ENCODE measurements around the gene NKG7. TPM values are rescaled to one million over a fixed set of nuclear protein-coding genes. Genes with fewer than 3 reads are reported as not detected.
"Not testable (repeated sequence)": the region's sequence is repeated elsewhere in the genome, so short reads cannot be mapped to it uniquely, and the experiment has no call there.

Gene NKG7, protein sequence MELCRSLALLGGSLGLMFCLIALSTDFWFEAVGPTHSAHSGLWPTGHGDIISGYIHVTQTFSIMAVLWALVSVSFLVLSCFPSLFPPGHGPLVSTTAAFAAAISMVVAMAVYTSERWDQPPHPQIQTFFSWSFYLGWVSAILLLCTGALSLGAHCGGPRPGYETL
- total RNA-seq (1 to 10 TPM in 5 of 7 donors, under 1 TPM in 2; 0.40 to 3.1 (median 1.5) TPM), polyA plus RNA-seq (1 to 10 TPM; 1.6 to 4.4 TPM)
- long read RNA-seq, donor 1 = 0 reads
- long read RNA-seq, donor 2, partial matches to known transcripts = 0 of 3 reads
- long read RNA-seq, donor 2, other reads (novel, unspliced or antisense) = 0 of 3 reads
- long read RNA-seq, donor 3, partial matches to known transcripts = 0 of 1 reads
- long read RNA-seq, donor 3, other reads (novel, unspliced or antisense) = 0 of 1 reads

GRCh38 chr19:51372649-51373504 is at the start of gene NKG7:
Gene NKG7, minus strand, starts transcription at chr19:51372654. Its CDS starts 119 bp downstream, at chr19:51372535.
- no peak for DNase-seq
- H3K9me3 ChIP-seq = no peaks in the 10 kb centered on the region
- no peak for TF ChIP-seq EP300 (IDR thresholded peaks at IDR 0.05)
- TF ChIP-seq CTCF (IDR thresholded peaks at IDR 0.05) = no peak
- no peak for TF ChIP-seq POLR2A (IDR thresholded peaks at IDR 0.05)
- no peak within 1 kb of the TSS for H3K4me3 ChIP-seq
- H3K27ac ChIP-seq = no peak within 1 kb of the TSS
- H3K36me3 ChIP-seq = no peaks in the 10 kb centered on the region
- peaks cover 4% of the 10 kb centered on the region for H3K4me1 ChIP-seq (ENCODE audit: insufficient read depth)
- intact Hi-C loops (cut with DNase I) = no loop called here
- 34 to 39% (median 35%) methylated on average over 9 of the region's 9 CpGs for WGBS, 3 donors
- H3K27me3 ChIP-seq = no peaks in the 10 kb centered on the region

DNA sequence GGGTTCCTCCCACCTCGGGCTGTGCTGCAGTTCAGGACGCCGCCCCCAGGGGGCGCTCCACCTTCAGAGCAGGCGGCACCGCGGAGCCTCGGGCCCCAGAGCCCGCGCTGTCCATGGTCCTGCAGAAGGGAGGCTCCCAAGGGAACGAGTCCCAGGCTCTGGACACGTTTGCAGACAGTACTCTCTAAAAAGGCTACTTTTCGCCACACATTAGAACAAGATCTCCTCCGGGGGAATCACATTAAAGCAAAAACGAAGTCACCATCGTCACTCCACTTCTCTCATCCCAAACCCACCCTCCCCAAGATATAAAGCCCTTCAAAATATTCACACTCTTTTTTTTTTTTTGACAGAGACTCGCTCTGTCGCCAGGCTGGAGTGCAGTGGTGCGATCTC is 49.6 kb upstream of the NKG7 start:
- H3K4me1 ChIP-seq (ENCODE audit: insufficient read depth) = no peaks in the 10 kb centered on the region
- no peaks in the 10 kb centered on the region for H3K9me3 ChIP-seq
- H3K27me3 ChIP-seq = no peaks in the 10 kb centered on the region
- no peak for TF ChIP-seq POLR2A (IDR thresholded peaks at IDR 0.05)
- no peak for TF ChIP-seq CTCF (IDR thresholded peaks at IDR 0.05)
- TF ChIP-seq EP300 (IDR thresholded peaks at IDR 0.05) = no peak
- intact Hi-C loops (cut with DNase I) = no loop called here
- DNase-seq = peak; percentile 21 to 70 (median 49)
- H3K36me3 ChIP-seq = no peaks in the 10 kb centered on the region
- no peak overlapping the region for H3K27ac ChIP-seq
- 6 to 10% (median 9%) methylated on average over 17 to 19 of the region's 19 CpGs for WGBS, 3 donors
- H3K4me3 ChIP-seq = no peak overlapping the region

DNA sequence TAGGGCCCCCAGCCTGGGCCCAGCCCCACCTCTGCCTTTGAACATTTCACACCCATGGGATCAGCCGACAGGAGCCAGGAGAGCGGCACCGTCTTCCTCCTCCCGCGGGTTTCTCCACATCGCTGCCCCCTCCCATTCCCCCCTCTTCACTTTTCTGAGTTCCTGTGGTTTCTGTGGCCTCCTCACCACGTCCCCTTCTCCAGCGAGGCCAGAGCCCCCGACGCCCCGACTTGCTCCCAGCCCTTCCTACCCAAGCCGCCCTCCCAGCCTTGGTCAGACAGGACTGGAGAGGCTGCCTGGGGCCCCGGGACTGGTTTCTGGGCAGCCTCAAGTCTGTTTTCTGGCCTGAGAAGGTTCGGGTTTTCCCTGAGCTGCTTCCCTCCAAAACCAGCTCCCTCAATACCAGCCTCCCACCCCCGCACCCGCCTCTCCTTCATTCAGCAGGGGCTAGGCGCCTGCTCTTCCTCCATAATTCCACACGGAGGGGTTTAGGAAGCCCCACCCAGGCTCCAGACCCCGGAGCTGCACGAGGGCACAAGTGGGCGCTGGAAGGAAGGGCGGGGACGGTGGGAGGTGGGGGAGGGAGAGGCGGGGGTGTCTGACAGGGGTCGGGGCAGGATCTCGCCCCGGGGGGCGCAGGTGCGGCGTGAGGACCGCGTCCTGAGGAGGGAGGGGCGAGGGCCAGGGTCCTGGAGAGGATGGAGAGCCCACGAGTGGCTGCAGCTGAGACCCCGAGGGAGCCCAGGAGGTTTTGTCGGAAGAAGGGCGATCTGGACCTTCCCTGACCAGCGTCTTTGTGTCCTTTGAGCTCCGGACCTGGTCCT is 49.0 kb upstream of the NKG7 start:
- H3K27me3 ChIP-seq = no peaks in the 10 kb centered on the region
- TF ChIP-seq EP300 (IDR thresholded peaks at IDR 0.05) (no peak), CTCF (IDR thresholded peaks at IDR 0.05) (no peak), POLR2A (IDR thresholded peaks at IDR 0.05) (no peak)
- WGBS, 3 donors = 7 to 14% (median 11%) methylated on average over 39 of the region's 39 CpGs
- no peaks in the 10 kb centered on the region for H3K9me3 ChIP-seq
- H3K4me3 ChIP-seq = no peak overlapping the region
- no peak overlapping the region for H3K27ac ChIP-seq
- DNase-seq = no peak
- no peaks in the 10 kb centered on the region for H3K4me1 ChIP-seq (ENCODE audit: insufficient read depth)
- intact Hi-C loops (cut with DNase I) = no loop called here
- H3K36me3 ChIP-seq = no peaks in the 10 kb centered on the region

DNA sequence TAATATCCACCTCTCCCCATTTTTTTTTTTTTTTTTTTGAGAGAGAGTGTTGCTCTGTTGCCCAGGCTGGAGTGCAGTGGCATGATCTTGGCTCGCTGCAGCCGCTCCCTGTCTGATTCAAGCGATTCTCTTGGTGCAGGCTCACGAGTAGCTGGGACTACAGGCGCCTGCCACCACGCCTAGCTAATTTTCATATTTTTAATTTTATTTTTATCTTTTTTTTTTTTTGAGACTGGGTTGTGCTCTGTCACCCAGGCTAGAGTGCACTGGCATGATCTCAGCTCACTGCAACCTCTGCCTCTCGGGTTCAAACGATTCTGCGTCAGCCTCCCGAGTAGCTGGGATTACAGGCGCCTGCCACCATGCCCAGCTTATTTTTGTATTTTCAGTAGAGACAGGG is 48.1 kb upstream of the NKG7 start:
- intact Hi-C loops (cut with DNase I); H3K9me3 ChIP-seq: not testable (repeated sequence)
- 76 to 89% (median 80%) methylated on average over 11 of the region's 11 CpGs for WGBS, 3 donors

More for the DNA sequence above, 48.1 kb upstream of the NKG7 start:
- not testable (repeated sequence) for H3K4me1 ChIP-seq (ENCODE audit: insufficient read depth); H3K27ac ChIP-seq; H3K27me3 ChIP-seq; H3K4me3 ChIP-seq; H3K36me3 ChIP-seq; DNase-seq
